GM19372 (cell line): ENCODE measurements around the gene SIK2.
"Not testable (repeated sequence)": the region's sequence is repeated elsewhere in the genome, so short reads cannot be mapped to it uniquely, and the experiment has no call there.

ENCODE experiments used
- ATAC-seq: cut with Tn5 transposase; IDR thresholded peaks from one replicate; pipeline ENCODE4 v1.9.1; 2021; ENCODE audit warnings: mild to moderate bottlenecking, low read depth, moderate library complexity; ENCODE audit not compliant: unreplicated experiment

SIK2 gene

DNA sequence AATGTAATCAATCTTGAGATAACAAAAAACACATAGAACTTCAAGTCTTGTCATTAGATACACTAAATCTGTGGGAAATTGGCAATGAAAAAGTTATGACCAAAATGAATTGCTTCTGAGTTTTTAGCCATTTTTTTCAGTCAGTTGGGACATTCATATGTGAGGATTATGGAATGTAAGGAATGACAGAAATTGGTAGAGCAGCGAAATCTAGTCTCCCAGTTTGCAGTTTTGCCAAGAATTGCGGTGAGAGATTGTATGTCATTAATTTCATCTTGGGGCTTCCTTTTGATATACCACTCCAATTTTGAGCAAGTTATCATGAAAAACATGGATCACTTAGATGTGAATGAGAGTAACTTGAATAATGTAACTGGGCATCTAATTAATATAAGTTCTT lies 49.9 kb downstream of the SIK2 start:
- no peak for ATAC-seq

GRCh38 chr11:111654601-111655000 lies 52.4 kb downstream of the SIK2 start:
- ATAC-seq: no peak

- no peak for ATAC-seq
Measured at GRCh38 chr11:111655924-111656323, 53.7 kb downstream of the SIK2 start.

DNA sequence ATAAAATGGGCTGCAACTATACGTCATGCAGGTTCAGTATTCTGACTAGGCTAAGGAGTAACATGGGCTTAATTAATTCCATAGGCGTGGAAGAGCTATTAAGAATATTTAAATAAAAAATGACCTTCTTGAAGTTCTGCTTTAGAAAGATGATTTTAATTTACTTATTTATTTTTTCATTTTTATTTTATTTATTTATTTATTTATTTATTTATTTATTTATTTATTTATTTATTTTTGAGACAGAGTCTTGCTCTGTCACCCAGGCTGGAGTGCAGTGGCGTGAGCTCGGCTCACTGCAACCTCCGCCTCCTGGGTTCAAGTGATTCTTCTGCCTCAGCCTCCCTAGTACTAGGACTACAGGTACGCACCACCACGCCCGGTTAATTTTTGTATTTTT lies 55.7 kb downstream of the SIK2 start:
- not testable (repeated sequence) for ATAC-seq

GRCh38 chr11:111658493-111658892 lies 56.2 kb downstream of the SIK2 start:
- ATAC-seq: not testable (repeated sequence)

DNA sequence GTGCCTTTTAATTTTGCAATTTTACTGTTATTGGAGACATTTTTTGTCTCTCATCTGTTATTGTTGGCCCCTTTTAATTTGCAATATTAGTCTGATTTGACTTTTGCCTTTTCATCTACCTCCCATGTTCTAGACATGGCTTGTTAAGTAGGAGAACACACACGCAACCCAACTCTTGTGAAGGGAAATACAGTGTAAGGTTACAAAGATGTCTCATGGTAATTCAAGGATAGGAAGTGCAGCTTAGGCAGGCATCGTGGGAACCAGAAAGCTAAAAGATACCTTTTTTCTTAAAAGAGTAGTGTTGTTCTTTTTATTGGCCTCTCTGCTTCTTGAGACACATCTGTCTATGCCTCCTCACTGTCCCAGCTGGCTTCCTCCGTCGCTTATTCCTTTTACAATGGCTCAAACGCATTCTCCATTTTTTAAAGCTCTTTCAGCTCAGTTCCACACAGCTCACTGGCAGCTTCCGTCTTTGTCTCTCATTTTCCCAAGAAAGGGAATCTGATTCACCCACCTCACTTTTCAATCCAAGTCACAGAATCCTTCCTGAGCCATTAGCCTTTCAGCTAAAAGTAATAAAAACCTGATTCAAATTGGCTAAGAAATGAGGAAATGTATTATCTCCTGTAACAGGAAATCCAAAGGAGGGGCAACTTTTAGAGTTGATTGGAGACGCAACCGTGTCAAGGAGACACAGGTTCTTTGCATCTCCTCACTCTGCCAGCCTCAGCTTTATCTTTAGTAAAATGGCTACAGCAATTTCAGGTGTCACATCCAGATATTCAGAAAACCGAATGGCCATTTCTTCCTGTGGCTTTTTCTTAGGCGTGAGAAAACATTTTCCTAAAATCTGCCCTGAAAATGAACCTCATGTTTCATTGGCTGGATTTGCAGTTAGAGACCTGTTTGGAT lies 57.2 kb downstream of the SIK2 start:
- no peak for ATAC-seq

DNA sequence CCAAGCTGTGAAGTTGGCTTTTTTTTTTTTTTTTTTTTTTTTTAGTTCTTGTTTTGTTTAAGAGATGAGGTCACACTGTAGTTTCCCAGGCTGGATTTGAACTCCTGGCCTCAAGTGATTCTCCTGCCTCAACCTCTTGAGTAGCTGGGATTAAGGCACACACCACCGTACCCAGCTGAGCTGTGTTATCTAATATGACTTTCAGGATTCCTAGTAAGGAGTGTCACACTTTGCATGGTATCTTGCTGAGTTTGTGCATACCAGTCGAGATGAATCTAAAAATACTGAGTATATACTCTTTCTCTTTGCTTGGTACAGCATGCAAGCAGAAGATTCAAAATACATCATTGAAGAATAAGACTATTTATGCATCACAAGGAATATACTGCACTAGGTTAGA lies 58.6 kb downstream of the SIK2 start:
- no peak for ATAC-seq

DNA sequence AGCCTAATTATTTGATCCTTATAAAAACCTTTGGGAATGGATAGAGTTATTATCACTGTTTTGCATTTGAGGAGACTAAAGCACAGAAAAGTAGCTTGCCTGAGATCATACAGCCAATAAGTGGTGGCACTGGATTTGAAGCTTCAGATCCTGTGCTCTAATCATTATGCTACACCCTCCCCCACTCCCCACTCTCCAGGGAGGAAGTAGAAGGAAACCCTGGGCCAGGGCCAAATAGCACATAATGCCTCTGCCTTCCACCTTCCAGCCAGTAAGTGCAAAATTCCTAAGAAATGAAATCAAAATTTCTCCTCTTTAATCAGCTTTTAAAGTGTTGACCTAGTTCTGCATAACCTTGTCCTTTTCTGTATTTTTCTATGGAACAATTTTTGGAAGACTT lies 61.6 kb downstream of the SIK2 start:
- no peak for ATAC-seq

DNA sequence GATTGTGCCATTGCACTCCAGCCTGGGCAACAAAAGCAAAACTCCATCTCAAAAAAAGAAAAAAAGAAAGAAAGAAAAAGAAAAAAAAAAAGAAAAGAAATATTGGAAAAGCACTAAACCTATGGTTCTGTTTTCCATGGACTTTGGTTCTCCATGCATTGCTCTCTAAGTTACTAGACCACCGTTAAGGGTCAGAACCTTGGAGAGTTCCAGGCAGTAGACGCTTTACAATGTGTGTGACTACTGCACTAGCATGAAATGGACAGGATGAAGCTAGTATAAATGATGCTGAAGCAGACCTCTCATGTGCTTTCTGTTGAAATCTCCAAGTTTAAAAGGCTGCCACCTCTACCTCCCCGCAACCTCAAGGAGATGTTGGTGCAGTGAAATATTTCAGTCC lies 63.5 kb downstream of the SIK2 start:
- ATAC-seq: no peak

DNA sequence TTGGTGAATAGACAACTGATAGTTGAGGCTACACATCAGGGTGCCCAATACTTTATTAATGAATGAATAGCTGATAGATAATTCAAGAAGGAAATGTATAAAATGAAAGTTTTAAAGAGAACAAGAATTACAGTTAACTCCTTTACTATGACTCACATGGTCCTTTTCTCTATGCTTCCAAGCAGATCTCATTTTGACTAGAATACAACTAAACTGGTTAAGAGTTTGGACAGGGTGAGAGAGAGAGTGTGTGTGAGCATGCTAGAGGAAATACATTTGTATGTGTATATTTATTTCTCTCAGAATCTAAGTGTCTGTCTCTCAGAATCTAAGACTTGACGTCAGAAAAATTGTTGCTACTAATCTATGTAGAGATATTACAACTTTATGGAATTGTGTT lies 66.7 kb downstream of the SIK2 start:
- ATAC-seq: no peak

DNA sequence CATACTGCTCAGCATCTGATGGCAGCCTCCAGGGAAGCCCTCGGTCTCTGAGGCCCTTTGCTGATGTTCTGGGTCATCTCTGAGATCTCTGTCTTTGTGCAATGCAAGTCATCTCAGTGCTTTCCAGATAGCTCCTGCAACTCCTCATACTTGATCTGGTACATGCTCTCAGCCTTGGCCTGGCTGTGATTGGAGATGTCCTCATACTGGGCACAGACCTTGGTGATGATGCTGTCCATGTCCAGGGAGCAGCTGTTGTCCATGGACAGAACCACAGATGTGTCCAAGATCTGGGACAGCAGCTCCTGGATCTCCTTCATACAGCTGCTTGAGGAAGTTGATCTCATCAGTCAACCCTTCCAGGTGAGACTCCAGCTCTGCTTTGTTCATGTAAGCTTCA lies 69.1 kb downstream of the SIK2 start:
- ATAC-seq: no peak

GRCh38 chr11:111672949-111673348 lies 70.7 kb downstream of the SIK2 start:
- no peak for ATAC-seq

GRCh38 chr11:111674941-111675340 lies 72.7 kb downstream of the SIK2 start:
- no peak for ATAC-seq

- ATAC-seq: no peak
Measured at GRCh38 chr11:111675891-111676290, 73.6 kb downstream of the SIK2 start.

- no peak for ATAC-seq
Measured at GRCh38 chr11:111676878-111677585, 74.8 kb downstream of the SIK2 start.

- ATAC-seq: no peak
Measured at GRCh38 chr11:111680486-111681175, 78.4 kb downstream of the SIK2 start.

DNA sequence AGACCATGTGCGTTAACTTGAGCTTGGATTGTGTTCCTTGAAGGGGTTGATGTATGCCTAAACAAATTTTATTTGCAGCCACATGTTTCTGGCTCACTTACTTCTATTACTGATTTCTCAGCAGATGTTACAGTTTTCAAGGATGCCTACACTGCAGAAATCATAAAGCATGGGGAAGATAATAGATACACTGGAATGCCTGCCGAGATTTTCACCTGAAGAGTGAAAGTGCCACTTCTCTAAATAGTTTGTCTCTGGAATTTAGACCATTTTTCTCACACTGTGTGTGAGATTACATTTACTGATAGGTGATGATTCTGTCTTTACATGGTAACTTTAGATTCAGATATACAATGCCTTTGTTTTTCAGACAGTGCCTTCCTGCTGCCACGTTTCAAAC lies 81.6 kb downstream of the SIK2 start:
- no peak for ATAC-seq

DNA sequence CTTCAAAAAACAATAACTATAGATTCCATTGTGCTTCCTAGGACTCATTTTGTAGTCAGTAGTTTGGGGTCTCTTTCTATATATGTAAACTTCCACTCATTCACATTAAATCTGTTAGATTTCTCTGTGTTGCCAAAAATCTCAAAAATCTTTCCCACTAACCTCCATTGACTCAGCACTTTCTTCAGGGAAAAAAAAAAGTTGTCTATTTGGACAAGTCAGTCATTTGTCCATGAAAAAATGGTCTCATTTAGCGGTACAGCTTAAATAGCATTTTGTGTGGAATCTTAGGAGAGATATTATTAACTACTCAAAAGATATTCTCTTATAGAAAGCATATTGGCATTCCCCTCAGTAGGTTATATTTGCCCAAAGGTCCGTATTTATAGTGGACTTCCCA lies 82.0 kb downstream of the SIK2 start:
- no peak for ATAC-seq

- no peak for ATAC-seq
Measured at GRCh38 chr11:111688013-111688412, 85.8 kb downstream of the SIK2 start.

- no peak for ATAC-seq
Measured at GRCh38 chr11:111691176-111691575, 88.9 kb downstream of the SIK2 start.

GRCh38 chr11:111691741-111692140 lies 89.5 kb downstream of the SIK2 start:
- ATAC-seq: no peak
